ENCODE results near the gene TSPEAR. TPM values are rescaled to one million over a fixed set of nuclear protein-coding genes. Genes with fewer than 3 reads are reported as not detected.
A peak's percentile ranks its signal among the peaks of the same experiment; 100 is the strongest.

Gene TSPEAR
- total and polyA plus RNA-seq, 9 of the 15 experiments (the other 6 are each of a cell fraction or from before 2014, with no cell fraction given), result not detected

DNA sequence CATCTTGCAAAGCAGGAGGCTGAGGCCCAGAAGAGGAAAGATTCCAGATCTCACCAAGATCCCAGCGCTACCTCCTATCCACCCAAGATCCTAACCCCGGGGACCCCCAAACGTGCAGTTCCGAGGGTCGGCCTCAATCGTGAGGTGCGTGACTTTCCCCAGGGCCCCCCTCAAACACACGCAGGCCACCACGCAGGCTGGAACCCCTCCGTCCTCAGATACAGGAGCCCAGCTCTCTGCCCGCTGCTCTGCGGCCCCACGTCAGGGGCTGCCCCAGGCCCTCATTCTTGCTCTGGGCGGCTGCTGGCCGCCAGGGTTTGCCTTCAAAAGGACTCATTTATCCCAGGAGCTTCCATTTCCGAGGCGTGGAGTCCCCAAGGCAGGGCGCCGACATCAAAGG, 211.3 kb downstream of the TSPEAR start (continued):
- TF ChIP-seq ZNF589 (CRISPR knock-in tag; IDR thresholded peaks at IDR 0.05; ENCODE audit: low read depth), result no peak
- TF ChIP-seq, protein P1, sequence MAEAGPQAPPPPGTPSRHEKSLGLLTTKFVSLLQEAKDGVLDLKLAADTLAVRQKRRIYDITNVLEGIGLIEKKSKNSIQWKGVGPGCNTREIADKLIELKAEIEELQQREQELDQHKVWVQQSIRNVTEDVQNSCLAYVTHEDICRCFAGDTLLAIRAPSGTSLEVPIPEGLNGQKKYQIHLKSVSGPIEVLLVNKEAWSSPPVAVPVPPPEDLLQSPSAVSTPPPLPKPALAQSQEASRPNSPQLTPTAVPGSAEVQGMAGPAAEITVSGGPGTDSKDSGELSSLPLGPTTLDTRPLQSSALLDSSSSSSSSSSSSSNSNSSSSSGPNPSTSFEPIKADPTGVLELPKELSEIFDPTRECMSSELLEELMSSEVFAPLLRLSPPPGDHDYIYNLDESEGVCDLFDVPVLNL (CRISPR knock-in tag; IDR thresholded peaks at IDR 0.05; ENCODE audit: low read depth), result no peak
- TF ChIP-seq GATA2 (CRISPR knock-in tag; IDR thresholded peaks at IDR 0.05), result no peak
- TF ChIP-seq ZNF764 (CRISPR knock-in tag; IDR thresholded peaks at IDR 0.05; ENCODE audit: low read depth), result no peak
- TF ChIP-seq ZBTB17 (CRISPR knock-in tag; IDR thresholded peaks at IDR 0.05), result no peak
- no peak for TF ChIP-seq SIRT6 (IDR thresholded peaks at IDR 0.05; ENCODE audit: low read depth, low read length)
- no peak for TF ChIP-seq LCOR (CRISPR knock-in tag; IDR thresholded peaks at IDR 0.05)

GRCh38 chr21:44499631-44500030, 211.7 kb downstream of the TSPEAR start:
- no peak for TF ChIP-seq SPI1 (IDR thresholded peaks at IDR 0.05; ENCODE audit: borderline replicate concordance, low read depth, low read length)
- TF ChIP-seq, protein P2, sequence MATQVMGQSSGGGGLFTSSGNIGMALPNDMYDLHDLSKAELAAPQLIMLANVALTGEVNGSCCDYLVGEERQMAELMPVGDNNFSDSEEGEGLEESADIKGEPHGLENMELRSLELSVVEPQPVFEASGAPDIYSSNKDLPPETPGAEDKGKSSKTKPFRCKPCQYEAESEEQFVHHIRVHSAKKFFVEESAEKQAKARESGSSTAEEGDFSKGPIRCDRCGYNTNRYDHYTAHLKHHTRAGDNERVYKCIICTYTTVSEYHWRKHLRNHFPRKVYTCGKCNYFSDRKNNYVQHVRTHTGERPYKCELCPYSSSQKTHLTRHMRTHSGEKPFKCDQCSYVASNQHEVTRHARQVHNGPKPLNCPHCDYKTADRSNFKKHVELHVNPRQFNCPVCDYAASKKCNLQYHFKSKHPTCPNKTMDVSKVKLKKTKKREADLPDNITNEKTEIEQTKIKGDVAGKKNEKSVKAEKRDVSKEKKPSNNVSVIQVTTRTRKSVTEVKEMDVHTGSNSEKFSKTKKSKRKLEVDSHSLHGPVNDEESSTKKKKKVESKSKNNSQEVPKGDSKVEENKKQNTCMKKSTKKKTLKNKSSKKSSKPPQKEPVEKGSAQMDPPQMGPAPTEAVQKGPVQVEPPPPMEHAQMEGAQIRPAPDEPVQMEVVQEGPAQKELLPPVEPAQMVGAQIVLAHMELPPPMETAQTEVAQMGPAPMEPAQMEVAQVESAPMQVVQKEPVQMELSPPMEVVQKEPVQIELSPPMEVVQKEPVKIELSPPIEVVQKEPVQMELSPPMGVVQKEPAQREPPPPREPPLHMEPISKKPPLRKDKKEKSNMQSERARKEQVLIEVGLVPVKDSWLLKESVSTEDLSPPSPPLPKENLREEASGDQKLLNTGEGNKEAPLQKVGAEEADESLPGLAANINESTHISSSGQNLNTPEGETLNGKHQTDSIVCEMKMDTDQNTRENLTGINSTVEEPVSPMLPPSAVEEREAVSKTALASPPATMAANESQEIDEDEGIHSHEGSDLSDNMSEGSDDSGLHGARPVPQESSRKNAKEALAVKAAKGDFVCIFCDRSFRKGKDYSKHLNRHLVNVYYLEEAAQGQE (IDR thresholded peaks at IDR 0.05; ENCODE audit: borderline replicate concordance), result peak; percentile 37; the same call in 1 of the 2 replicates
- TF ChIP-seq, protein P2 (CRISPR knock-in tag; IDR thresholded peaks at IDR 0.05; ENCODE audit: low read depth), result no peak
- no peaks in the 10 kb centered on the region for H3K9me3 ChIP-seq (replicated peaks; ENCODE audit: control insufficient read depth, insufficient read depth, low read depth, low read length)
- H3K36me3 ChIP-seq (ENCODE audit: control insufficient read depth, insufficient read depth, low read length), result no peaks in the 10 kb centered on the region
- H3K4me1 ChIP-seq (replicated peaks in 1 of 2; ENCODE audit: control insufficient read depth in 2 of 2, insufficient read depth in 2 of 2, low read length in 2 of 2), result peaks cover 0 to 29% of the 10 kb centered on the region in 2 experiments; a peak in 3 of 5 replicates
- peaks cover 8% of the 10 kb centered on the region for H4K20me1 ChIP-seq (replicated peaks; ENCODE audit: control insufficient read depth, insufficient read depth, low read length)
- no peak overlapping the region for H3K27ac ChIP-seq (ENCODE audit: extremely low read depth, low read depth, low read length)
- WGBS (ENCODE audit: insufficient coverage, low coverage, missing lambda C conversion rate), result 2% methylated on average over 21 of the region's 23 CpGs
- BruUV-seq (replicated peaks), result no TSS peak
- in situ Hi-C loops (cut with MboI), result loop anchor here (10.0 kb wide), 1 partner anchor 435 kb away; no protein-coding TSS in a partner anchor
- no peak overlapping the region for H2AFZ ChIP-seq (ENCODE audit: low read depth, low read length)
- no peak overlapping the region for H3K9ac ChIP-seq (ENCODE audit: insufficient read depth in 1 of 2, low read depth in 2 of 2, low read length in 2 of 2)
- ATAC-seq, result no peak
- intact Hi-C loops (cut with micrococcal nuclease), result no loop called here
- H3K4me2 ChIP-seq (ENCODE audit: insufficient read depth, low read length), result no peak overlapping the region
- no peak for DNase-seq (ENCODE audit: extremely low read depth in 1 of 4, low spot score in 3 of 4)
- no peaks in the 10 kb centered on the region for H3K9me1 ChIP-seq (ENCODE audit: control insufficient read depth, insufficient read depth, low read length)
- CTCF ChIA-PET (ENCODE audit: low intra/inter-chr PET ratio), result no interaction called here
- POLR2A ChIA-PET, result no interaction called here
- no peak overlapping the region for H3K4me3 ChIP-seq
- peaks cover 77 to 94% of the 10 kb centered on the region in 2 experiments for H3K27me3 ChIP-seq (ENCODE audit: control insufficient read depth in 2 of 2, insufficient read depth in 2 of 2, low read length in 2 of 2)
- H3K79me2 ChIP-seq (ENCODE audit: control insufficient read depth, insufficient read depth, low read length), result no peaks in the 10 kb centered on the region
- no peak for FAIRE-seq
